ENCODE measurements around the gene DDR1. TPM values are rescaled to one million over a fixed set of nuclear protein-coding genes. Genes with fewer than 3 reads are reported as not detected.
"Not testable (repeated sequence)": the region's sequence is repeated elsewhere in the genome, so short reads cannot be mapped to it uniquely, and the experiment has no call there.

Gene DDR1
- total RNA-seq, 1 donor from 2014 or later = 8.2 TPM

DNA sequence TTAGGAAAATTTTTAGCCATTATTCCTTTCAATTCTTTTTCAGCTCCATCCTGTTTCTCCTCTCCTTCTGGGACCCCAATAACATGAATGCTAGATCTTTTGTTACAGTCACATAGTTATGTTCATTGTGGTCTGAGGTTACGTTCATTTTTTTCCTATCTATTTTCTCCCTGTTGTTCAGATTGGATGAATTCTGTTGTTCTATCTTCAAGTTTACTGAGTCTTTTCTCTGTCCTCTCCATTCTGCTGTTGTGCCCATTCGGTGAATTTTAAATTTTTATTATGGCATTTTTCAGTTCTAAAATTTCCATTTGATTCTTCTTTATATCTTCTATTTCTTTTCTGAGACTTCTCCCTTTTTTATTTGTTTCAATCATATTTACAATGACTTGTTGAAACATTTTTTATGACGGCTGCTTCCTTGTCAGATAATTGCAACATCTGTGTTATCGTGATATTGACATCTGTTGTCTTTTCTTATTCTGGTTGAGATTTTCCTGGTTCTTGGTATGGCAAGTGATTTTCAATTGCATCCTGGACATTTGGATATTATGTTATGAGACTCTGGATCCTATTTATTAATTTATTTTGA is 12.6 kb upstream of the DDR1 start:
- TF ChIP-seq, protein P1, sequence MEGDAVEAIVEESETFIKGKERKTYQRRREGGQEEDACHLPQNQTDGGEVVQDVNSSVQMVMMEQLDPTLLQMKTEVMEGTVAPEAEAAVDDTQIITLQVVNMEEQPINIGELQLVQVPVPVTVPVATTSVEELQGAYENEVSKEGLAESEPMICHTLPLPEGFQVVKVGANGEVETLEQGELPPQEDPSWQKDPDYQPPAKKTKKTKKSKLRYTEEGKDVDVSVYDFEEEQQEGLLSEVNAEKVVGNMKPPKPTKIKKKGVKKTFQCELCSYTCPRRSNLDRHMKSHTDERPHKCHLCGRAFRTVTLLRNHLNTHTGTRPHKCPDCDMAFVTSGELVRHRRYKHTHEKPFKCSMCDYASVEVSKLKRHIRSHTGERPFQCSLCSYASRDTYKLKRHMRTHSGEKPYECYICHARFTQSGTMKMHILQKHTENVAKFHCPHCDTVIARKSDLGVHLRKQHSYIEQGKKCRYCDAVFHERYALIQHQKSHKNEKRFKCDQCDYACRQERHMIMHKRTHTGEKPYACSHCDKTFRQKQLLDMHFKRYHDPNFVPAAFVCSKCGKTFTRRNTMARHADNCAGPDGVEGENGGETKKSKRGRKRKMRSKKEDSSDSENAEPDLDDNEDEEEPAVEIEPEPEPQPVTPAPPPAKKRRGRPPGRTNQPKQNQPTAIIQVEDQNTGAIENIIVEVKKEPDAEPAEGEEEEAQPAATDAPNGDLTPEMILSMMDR (IDR thresholded peaks at IDR 0.05; ENCODE audit: unreplicated experiment) = no peak
- DNase-seq (ENCODE audit: low spot score) = no peak
- Mint-ChIP-seq H3K9me3 (ENCODE audit: unreplicated experiment) (peaks cover 8% of the 10 kb centered on the region), H3K27ac (ENCODE audit: unreplicated experiment) (no peak overlapping the region), H3K4me1 (ENCODE audit: unreplicated experiment) (no peaks in the 10 kb centered on the region), H3K27me3 (ENCODE audit: unreplicated experiment) (peaks cover 2% of the 10 kb centered on the region), H3K4me3 (ENCODE audit: unreplicated experiment) (no peak overlapping the region), H3K36me3 (ENCODE audit: low read depth, unreplicated experiment) (peaks cover 5% of the 10 kb centered on the region)

DNA sequence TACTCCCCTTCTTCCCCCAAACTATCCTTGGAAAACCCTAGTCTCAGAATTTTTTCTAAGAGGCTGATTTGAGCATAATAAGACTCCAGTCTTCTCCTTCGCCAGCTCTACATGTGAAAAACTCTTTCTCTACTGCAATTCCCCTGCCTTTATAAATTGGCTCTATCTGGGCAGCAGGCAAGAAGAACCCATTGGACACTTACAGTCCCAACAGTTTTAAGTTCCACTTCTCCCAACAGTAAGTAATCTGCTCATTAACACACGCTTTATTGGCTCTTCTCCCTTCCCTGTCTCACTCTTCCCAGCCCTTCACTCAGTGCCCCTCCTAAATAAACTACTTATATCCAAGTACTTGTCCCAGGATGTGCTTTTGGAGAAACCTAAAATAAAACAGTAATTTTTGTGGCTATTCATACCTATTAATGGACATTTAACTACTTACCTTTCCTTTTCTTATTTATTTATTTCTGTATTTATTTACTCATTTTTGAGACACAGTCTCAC is 11.1 kb upstream of the DDR1 start:
- Mint-ChIP-seq H3K9me3 (ENCODE audit: unreplicated experiment) (peaks cover 8% of the 10 kb centered on the region), H3K27ac (ENCODE audit: unreplicated experiment) (no peak overlapping the region)

DNA sequence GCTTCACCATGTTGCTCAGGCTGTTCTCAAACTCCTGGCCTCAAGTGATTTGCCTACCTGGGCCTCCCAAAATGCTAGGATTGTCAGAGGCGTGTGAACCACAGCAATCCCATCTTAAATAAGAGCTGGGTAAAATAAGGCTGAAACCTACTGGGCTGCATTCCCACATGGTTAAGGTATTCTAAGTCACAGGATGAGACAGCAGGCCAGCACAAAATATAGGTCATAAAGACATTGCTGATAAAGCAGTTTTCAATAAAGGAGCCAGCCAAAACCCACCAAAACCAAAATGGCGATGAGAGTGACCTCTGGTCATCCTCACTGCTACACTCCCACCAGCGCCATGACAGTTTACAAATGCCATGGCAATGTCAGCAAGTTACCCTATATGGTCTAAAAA is 10.5 kb upstream of the DDR1 start:
- not testable (repeated sequence) for H3K27me3 Mint-ChIP-seq (ENCODE audit: unreplicated experiment); DNase-seq (ENCODE audit: low spot score); H3K9me3 Mint-ChIP-seq (ENCODE audit: unreplicated experiment); H3K27ac Mint-ChIP-seq (ENCODE audit: unreplicated experiment); H3K4me3 Mint-ChIP-seq (ENCODE audit: unreplicated experiment); H3K36me3 Mint-ChIP-seq (ENCODE audit: low read depth, unreplicated experiment); H3K4me1 Mint-ChIP-seq (ENCODE audit: unreplicated experiment)

More for the DNA sequence above, 11.1 kb upstream of the DDR1 start:
- TF ChIP-seq, protein P1 (IDR thresholded peaks at IDR 0.05; ENCODE audit: unreplicated experiment) = no peak
- no peak overlapping the region for H3K4me3 Mint-ChIP-seq (ENCODE audit: unreplicated experiment)
- no peaks in the 10 kb centered on the region for H3K4me1 Mint-ChIP-seq (ENCODE audit: unreplicated experiment)
- H3K27me3 Mint-ChIP-seq (ENCODE audit: unreplicated experiment) = peaks cover 2% of the 10 kb centered on the region
- peaks cover 5% of the 10 kb centered on the region for H3K36me3 Mint-ChIP-seq (ENCODE audit: low read depth, unreplicated experiment)
- DNase-seq (ENCODE audit: low spot score) = no peak

DNA sequence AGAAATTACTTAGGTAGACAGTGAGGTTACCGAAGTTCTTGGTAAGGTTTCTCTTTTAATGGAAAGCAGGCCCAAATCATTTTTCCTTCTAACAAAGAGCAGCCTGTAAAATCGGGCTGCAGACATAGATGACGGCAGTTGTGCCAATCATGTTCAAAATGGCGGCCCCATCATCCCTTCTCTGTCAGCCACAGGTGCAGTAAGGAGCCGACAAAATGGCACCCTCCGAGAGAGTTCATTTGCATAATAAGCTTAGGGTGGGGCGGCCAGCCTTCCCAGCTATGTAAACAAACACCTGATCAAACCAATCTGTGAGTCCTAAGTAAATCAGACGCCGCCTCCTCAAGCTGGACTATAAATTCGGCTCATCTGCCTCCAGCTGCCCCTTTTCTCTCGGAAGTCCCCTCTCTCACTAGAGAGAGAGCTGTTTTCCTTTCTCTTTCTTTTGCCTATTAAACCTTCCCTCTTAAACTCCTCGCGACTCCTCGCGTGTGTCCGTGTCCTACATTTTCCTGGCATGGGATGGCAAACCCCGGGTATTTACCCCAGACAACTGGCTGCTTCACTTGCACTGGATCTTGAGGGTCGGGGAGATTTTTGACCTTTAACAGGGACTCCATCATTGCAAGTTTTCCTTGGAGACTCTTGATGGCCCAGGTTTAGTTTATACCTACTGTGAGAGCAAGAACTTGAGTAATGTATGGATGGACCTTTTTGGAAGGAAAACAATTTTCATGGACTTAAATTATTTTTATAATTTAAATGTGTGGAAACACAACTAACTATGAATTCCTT is 8.9 kb upstream of the DDR1 start:
- TF ChIP-seq, protein P1 (IDR thresholded peaks at IDR 0.05; ENCODE audit: unreplicated experiment) = no peak
- Mint-ChIP-seq H3K9me3 (ENCODE audit: unreplicated experiment) (peaks cover 8% of the 10 kb centered on the region), H3K4me3 (ENCODE audit: unreplicated experiment) (no peak overlapping the region), H3K27ac (ENCODE audit: unreplicated experiment) (no peak overlapping the region), H3K36me3 (ENCODE audit: low read depth, unreplicated experiment) (peaks cover 5% of the 10 kb centered on the region), H3K4me1 (ENCODE audit: unreplicated experiment) (no peaks in the 10 kb centered on the region), H3K27me3 (ENCODE audit: unreplicated experiment) (no peaks in the 10 kb centered on the region)
- DNase-seq (ENCODE audit: low spot score) = no peak

DNA sequence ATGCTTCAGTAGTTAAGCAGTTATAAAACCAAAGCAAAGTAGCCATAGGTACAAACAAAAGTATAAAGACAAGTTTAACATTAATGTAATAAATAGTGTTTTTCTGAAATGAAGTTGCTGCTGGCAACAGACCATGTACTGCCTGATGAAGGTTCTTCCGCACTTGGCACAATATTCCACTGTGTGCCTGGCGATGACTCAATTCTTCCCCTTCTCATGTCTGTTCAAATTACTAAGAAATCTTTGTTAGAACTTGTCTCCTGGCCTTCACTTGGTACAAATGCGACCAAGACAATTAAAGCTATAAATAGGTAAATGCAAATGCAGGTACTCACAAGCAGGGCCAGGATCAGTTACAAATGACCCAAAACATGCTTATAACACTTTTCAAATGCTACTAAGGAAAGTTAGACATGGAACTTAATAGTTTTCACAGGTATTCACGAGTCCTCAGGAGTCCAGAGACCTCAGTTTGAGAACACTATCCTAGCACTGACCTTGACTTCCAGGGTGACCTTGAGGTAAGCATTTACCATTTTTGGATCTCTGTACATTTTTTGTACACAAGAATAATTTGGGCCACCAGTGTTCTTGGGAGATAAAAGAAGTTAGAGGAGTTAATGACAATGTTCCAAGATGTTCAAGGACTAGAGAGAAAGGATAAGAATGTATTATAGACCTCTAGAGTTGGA is 8.1 kb upstream of the DDR1 start:
- TF ChIP-seq, protein P1 (IDR thresholded peaks at IDR 0.05; ENCODE audit: unreplicated experiment) = no peak
- no peak for DNase-seq (ENCODE audit: low spot score)
- peaks cover 2% of the 10 kb centered on the region for H3K4me1 Mint-ChIP-seq (ENCODE audit: unreplicated experiment)
- no peak overlapping the region for H3K27ac Mint-ChIP-seq (ENCODE audit: unreplicated experiment)
- peaks cover 5% of the 10 kb centered on the region for H3K9me3 Mint-ChIP-seq (ENCODE audit: unreplicated experiment)
- H3K27me3 Mint-ChIP-seq (ENCODE audit: unreplicated experiment) = no peaks in the 10 kb centered on the region
- H3K36me3 Mint-ChIP-seq (ENCODE audit: low read depth, unreplicated experiment) = peaks cover 5% of the 10 kb centered on the region
- H3K4me3 Mint-ChIP-seq (ENCODE audit: unreplicated experiment) = no peak overlapping the region

Data from endothelial cell (in vitro differentiated cells).